LNCaP clone FGC (cell line): ENCODE data around the gene HAUS6.
"Not testable (repeated sequence)": the region's sequence is repeated elsewhere in the genome, so short reads cannot be mapped to it uniquely, and the experiment has no call there.

Source experiments
- DNase-seq: peaks from one replicate; pipeline ENCODE4 v3.0.0-alpha.2; 2011; ENCODE audit warnings: low read depth
- H3K4me3 ChIP-seq: 2 replicates; pipeline ENCODE4 v1.5.1; 2011; ENCODE audit warnings: mild to moderate bottlenecking, low read depth, low read length, control low read depth
- CTCF ChIP-seq: IDR thresholded peaks from 2 replicates; pipeline ENCODE4 v1.5.1; 2012; ENCODE audit warnings: mild to moderate bottlenecking; ENCODE audit not compliant: control insufficient read depth, insufficient read depth; ENCODE audit errors: extremely low read depth

HAUS6 gene

GRCh38 chr9:19104515-19105282 lies 2.0 kb upstream of the HAUS6 start:
- H3K4me3 ChIP-seq = no peak overlapping the region
- no peak for DNase-seq
- no peak for TF ChIP-seq CTCF

GRCh38 chr9:19102181-19102630 lies 498 bp downstream of the HAUS6 start:
- H3K4me3 ChIP-seq = peak overlapping the region; percentile 97
- DNase-seq = no peak
- TF ChIP-seq CTCF = no peak

- DNase-seq = no peak
- TF ChIP-seq CTCF = no peak
Observed at GRCh38 chr9:19101203-19101602, 1.5 kb downstream of the HAUS6 start.

DNA sequence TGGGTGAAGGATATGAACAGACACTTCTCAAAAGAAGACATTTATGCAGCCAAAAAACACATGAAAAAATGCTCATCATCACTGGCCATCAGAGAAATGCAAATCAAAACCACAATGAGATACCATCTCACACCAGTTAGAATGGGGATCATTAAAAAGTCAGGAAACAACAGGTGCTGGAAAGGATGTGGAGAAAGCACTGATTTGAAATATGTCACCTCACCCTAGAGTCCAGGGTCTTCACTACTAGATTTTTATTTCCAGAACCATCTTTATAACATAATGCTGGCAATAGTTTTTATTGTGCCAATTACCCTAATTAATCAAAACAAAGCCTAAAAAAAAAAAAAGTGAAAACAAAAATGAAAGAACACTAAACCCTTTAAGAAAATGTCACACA lies 5.3 kb downstream of the HAUS6 start:
- DNase-seq, H3K4me3 ChIP-seq: not testable (repeated sequence)

More at GRCh38 chr9:19101203-19101602, 1.5 kb downstream of the HAUS6 start:
- peak overlapping the region; percentile 97 for H3K4me3 ChIP-seq

GRCh38 chr9:19087106-19088000 lies 15.4 kb downstream of the HAUS6 start:
- TF ChIP-seq CTCF = no peak
- no peak overlapping the region for H3K4me3 ChIP-seq
- no peak for DNase-seq

GRCh38 chr9:19085295-19085694 lies 17.4 kb downstream of the HAUS6 start:
- no peak overlapping the region for H3K4me3 ChIP-seq
- TF ChIP-seq CTCF = peak; percentile 53

GRCh38 chr9:19074836-19075235 lies 27.9 kb downstream of the HAUS6 start:
- TF ChIP-seq CTCF = no peak
- no peak for DNase-seq
- H3K4me3 ChIP-seq = no peak overlapping the region

More at GRCh38 chr9:19085295-19085694, 17.4 kb downstream of the HAUS6 start:
- DNase-seq = no peak
